Spleen (tissue), 3 donors: Measurements from ENCODE around the gene CR1.

Source experiments
- POLR2A ChIP-seq, 3 donors: fragments of 450-650 bp; IDR thresholded peaks; one replicate each; pipeline ENCODE4 v1.5.1; 2017; ENCODE audit warnings: antibody characterized with exemption in 3 of 3, mild to moderate bottlenecking in 1 of 3
- POLR2AphosphoS5 ChIP-seq, 3 donors: sonication (generic); formaldehyde crosslinking; IDR thresholded peaks; one replicate each; pipeline ENCODE4 v1.5.1; 2017; ENCODE audit warnings: antibody characterized with exemption in 3 of 3

DNA sequence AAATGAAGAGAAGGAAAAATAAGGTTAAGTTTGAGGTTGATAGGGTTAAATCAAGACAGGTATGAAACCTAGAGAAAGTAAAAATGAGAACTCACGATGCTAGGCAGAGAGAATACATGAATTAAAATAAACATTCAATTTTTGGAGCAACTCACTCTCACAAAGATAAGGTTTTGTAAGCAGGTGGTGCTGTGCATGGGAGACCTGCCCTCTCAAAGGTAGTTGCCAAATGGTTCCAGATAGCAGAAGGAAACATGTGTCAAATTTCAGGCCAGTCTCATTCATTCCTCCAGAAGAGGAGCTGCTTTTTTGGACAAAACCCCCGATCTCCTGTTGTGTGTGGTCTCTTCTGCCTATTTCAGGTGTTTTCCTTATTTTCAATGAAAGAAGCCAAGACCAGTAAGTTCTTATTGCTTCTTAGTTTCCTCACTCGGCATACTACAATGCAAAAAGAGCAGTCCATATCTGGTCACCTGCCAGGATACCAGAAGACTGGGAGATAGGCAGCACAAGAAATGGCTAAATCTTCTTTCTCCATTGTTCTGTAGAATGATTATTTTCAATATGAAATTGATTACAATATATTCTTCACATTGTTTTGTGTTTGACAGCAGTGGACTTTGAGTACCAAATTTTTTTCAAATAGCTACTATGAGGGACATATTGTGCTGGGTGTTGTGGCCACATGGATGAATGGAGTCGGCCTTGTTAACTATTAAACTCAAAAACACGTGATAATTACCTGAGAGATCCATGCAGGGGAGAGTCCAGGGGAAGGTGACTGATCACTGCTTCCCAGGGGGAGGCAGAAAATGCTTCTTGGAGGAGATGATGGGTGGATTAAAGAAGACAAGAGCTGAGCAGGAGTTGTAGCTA, 152.6 kb downstream of the CR1 start:
- TF ChIP-seq POLR2A (IDR thresholded peaks at IDR 0.05) (no peak), POLR2AphosphoS5 (IDR thresholded peaks at IDR 0.05) (no peak)
